Measurements from ENCODE around the gene RBPJL.
"Not testable (repeated sequence)": the region's sequence is repeated elsewhere in the genome, so short reads cannot be mapped to it uniquely, and the experiment has no call there.

Gene RBPJL

DNA sequence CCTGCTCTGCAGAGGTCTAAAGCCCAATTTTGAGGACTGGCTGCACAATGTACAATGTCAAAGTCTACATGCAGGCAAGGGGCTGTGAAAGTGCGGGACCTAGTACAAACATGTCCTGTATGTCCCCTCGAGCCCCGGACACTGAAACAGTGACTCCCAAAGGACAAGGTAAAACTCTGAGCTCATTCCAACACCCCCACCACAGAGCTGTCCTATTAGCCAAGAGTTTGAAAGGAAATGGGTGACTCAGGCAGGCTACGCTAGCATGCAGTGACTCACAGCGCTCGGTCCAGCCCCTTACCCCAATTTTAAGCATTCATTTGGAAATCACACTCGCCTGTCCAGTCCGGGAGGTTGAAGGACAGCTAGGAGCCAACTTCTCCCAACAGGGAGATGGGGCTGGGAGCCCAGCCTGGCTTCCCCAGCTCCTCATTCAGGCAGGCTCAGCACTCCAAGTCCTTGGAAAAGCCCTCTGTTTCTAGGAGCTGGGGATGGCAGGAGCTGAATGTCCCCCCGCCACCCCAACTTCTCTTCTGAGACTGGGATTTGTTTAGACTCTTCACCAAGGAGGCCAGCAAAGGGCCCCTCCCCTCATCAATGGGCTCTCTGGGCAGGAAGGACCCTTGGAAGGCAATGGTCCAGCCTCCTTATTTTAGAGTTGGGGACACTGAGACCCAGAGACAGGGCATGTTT lies 37.7 kb downstream of the RBPJL start:
- DNase-seq: no peak

DNA sequence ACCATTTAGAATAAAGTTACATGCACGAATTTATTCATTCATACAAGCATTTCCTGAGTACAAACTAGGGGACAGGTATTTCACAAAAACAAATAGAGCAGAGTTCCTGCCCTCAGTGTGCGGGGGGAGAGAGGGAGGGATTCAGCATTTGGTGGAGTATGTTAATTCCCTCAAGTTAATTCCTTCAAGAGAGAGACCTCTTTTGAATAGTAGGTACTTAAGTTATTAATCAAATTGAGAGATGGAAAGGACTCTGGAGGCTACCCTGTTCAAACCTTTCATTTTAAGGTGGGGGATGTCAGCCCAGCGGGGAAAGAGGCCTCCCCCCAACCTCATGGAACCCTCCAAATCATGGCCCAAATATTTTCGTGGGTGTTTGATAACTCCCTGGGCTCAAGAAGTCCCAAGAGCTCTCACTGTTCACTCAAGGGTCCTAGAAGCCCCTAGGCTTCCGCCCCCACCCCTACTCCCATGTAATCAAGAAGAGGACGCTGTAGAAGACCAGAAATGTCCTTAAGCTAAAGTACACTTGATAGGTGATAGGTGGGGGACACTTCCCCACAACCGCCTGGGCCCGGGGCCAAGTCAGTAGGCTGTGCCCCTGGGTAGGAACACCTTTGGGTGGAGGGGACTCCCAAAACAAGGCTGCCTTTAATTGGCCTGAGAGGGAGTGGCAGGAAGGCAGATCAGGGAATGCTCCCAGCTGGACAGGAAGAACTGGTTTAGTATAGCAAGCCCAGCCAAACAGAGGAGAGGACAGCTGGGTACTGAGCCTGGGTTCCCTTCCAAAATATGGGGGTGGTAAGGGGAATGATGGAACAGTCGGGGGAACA lies 38.7 kb downstream of the RBPJL start:
- no peak for DNase-seq

DNA sequence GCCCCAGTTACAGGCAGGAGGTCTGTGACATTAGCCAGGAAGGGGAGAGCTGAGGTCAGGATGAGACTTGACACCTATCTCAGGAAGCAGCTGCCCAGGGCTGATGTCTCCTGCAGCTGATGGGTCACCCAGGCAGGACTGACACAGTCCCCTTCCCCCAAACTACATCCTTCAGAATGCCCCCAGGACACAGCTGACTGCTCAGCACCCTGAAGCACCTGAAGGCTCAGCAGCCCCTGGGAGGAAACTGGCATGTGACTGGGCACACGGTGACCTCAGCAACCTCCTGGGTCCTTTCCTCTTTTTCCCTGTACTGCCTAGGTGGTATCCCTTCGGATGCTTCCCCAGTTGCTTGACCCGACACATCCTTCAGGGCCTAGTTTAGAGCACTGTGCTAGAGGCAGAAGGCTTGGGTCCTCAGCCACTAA lies 39.7 kb downstream of the RBPJL start:
- no peak for DNase-seq

DNA sequence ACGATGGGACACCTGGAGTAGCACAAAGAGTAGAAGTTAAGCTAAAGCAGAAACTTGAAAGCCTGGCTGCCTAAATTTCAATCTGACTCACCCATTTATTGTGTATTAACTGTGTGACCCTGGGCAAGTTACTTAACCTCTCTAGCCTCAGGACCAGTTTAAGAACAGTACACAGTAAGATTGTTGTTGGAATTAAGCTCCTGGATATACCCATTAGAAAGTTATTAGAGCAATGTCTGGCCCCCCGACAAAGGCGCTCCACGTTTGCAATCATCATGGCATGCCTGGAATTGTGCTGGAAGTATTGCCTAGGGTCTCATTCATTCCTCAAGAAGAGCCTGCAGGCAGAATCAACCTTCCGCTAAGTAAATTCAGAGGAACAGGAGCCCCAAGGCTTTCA lies 40.2 kb downstream of the RBPJL start:
- DNase-seq: no peak

DNA sequence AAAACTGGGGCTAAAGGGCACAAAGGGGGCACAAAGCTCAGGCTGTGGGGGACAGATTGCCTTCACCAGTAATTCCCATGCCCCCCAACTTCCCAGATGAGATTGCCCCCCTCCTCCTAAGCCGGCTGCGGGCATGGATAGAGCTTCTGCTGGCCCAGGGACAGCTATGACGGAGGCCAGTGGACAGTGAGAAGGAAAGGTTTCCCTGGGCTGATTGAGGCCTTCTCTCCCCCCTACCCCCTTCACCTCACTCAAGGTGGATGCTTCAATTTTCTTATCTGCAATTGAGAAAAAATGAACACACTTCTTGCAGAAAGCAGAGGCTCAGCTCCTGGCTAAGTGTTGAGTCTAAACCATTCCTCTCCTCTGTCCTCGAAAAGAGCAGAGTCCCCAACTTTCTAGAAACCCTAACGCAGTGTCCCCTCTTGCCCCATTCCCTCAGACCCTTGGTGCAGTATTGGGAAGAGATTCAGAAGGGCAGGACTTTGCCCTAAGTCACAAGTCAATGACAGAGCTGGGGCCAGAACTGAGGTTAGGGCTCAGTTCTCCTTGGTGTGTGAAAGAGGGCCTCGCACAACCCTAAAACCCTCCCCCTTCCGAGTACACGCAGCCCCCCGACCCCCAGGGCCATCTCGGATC lies 40.8 kb downstream of the RBPJL start:
- no peak for DNase-seq

DNA sequence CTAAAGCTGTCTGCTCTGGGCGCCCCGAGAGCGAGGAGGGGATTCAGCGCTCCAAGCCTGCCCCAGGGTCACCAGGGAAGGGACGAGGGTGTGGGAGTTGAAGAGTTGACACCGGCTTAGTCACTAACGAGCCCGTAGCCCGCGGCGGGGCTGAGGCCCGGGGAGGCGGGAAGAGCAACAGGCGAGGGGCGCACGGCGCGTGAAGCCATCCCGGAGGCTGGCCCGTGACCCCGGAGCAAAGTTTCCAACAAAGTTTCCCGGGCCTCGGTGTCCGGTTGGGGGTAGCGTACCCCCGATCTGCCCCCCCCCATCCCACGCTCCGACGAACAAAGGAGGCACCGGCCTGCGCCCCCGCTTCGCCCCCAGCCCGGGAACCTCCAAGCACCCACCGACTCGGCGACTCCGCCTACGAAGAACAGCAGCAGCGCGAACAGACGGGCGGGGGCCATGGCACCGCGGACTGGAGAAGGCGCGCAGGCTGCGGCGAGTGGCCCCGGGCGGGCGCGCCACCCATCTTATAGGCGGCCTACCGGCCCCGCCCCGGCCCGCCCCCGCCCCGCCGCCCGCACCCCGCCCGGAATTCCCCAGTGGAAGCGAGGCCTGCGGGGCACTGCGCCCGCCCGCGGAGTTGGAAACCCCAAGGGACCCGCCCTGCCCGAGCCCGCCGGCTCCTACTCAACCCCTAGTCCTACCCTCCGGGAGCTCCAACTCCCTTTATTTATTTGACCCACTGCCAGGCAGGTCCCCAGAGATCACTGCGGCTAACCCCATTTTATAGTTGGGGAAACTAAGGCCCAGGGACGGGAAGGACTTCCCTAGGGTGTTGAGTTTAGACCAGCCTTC lies 41.5 kb downstream of the RBPJL start, which contains the start of gene SDC4:
Gene SDC4 (minus strand): TSS at position 489 of the 843 bp plus-strand sequence. CDS start 40 bp downstream, at position 449.
- DNase-seq: no peak

DNA sequence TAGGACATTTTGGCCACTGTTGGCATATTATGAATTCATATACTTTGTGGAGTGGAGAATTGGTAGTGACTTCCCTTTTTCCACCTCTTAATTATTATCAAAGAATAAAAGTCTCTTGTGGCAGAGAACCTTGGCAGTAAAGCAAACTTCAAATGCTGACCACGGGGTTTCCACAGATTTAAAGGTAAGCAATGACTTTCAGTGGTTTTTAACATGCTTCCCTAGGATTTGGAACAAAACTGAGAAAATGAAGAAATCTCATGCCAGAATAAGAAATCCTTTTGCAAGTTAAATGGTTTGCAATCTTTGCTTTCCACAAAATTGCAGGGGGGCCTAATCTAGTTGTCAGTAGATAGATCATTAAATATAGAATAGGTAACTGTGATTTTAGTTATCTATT lies 43.6 kb downstream of the RBPJL start:
- no peak for DNase-seq

DNA sequence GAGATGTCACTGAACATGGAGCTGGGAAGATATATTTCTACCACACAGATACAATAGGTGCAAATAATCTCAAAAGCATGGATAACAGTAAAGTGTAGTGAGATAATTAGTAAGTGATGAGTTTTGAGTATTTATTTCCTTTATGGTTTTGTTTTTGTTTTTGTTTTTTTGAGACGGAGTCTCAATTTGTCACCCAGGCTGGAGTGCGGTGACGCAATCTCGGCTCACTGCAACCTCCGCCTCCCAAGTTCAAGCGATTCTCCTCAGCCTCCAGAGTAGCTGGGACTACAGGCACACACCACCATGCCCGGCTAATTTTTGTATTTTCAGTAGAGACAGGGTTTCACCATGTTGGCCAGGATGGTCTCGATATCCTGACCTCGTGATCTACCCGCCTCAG lies 44.2 kb downstream of the RBPJL start:
- DNase-seq: not testable (repeated sequence)

DNA sequence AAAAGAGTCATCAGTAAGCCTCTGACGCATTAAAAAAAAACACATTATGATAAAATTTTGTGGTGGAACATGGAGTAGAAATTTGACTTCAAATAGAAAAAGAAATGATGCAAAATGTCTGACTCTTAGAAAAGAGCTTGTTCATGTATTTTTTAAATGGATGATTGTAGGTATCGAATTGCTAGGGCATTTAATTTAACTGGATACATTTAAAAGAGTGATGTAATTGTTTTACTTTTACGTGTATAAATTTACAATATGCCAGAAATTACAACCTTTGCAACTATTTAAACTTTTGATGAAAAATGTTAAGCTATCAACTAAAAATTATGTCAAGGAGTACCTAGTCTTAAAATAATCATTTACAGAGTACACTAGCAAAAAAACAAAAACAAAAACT lies 46.1 kb downstream of the RBPJL start:
- DNase-seq: no peak

DNA sequence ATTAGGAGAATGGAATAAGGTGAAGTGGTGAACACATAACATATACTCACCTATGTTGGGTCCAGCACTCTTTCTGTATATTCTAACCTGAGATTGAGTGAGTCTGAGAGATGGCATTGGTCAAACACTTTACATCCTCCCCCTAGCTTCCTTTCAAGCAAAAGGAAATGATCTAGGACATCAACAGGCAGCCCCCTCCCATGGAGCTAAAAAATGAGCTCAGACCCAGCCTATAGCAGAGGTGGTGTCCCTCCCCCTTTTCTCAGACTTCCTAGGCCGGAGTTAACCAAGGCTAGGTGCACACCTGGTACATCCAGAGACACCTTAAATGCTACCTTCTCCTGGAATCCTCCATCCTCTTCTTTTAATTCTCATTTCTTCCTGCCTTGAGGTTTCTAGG lies 47.1 kb downstream of the RBPJL start:
- DNase-seq: no peak

DNA sequence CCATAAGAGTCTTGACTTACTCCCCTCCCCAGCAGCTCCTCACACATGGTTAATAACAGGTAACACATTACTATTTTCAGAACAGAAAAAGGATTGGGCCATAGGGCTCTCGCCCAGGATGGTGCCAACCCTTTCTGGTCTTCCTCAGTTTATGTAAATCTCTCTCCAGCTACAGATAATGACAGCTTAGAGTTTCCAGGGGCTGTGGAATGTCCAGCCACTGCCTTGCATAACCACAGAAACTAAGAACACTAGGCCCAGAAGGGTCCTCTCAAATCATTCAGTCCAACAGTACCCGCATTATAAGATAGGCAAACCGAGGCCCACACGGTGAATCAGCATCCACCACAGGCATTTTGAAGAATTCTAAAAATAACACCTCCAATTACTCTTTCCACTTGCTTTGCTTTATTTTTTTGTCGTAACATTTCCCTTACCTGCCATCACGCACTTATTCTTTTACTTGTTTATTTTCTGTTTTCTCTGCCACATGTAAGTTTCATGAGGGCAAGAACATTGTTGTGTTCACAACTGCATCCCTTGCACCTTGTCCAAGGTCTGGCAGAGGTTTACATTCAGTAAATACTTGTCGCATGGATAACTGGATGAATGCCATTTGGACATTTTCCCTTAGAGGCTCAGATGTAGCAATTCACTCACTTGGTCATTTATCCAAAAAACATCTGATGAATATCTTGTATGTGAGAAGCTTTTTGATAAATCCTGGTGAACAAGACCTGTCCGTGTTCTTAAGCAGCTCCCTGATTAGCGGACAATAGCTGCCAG lies 48.0 kb downstream of the RBPJL start:
- no peak for DNase-seq

DNA sequence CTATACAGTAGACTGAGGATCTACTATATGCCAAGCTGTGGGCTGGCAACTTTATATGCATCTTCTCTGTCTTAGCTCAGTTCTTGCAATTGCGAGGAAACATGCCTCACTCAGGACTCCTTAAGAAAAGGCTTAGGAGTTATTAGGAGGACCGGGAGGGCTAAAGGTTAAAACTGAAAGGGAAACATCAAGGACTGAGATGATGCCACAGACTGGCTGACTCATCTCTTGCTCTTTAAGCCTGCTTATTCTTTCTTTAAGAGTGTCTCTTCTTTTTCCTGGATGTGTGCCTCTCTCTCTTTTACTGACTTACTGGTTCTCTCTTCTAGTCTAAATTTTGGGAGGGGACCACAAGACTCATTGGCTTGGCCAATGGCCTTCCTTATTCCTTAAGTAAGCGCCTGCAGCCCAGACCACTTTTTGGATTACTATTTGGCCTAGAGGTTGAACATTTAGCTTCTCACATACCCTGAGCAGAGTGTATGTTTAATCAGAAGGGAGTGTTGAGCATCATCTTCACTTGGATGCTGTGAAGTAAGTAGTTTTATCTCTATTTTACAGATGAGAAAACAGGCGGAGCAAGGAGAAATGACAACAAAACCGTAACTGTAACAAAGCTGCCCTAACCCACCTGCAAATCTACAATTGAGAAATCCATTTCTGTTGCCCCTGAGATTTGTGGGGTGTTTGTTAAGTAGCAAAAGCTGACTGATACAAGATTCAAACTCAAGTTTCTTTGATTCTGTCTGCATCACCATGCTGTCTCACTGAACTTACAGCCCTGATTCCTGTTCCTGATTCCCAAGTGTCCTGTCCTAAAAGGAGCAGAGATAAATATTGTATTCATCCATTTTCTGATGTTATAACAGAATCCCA lies 48.8 kb downstream of the RBPJL start:
- no peak for DNase-seq

DNA sequence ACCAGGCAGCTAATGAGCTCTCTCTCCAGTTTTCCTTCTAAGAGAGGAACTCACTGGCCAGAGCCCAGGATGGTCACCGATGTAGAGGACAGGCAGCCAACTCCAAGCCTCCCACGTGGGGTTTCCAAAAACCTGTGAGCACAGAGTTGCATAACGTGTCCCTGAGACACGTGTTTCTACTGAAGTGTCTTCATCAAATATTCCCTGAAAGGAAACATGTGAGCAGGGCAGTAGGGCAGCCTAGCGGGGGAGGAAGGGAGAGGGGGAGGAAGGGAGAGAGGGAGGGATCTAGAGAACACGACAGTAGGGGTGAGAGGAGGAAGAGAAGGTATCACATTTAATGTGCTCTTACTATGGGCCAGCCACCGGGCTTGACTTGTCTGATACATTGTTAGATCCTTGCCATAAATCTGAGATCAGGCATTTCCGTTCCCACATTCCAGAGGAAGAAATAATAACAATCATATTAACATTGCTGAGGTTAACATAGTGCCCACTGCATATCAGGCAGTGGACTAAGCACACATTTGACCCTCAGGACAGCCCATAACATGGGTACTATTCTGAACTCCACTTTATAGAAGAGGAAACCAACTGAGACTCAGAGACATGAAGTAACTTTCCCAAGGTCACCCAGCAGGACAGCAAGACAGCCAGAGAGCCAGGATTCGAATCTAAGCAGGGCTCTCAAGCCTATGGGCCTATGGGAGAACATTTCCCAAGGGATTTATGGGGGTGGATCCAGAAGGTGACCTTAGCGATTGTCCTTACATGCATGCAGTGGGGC lies 51.8 kb downstream of the RBPJL start:
- no peak for DNase-seq

DNA sequence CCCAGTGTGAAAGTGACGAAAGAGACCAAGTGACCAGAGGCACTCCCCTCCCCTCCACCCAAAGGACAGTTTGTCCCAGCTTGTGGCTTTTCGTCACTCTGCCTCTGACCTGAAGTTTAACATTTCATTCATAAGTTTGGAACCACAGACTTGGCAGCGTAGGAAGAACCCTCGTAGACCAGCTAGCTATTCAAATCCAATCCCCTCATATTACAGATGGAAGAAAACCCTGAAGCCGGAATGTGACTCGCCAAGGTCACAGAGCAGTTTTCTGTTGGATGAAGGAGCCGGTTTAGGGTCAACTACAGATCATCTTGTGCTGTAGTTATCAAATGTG lies 52.4 kb downstream of the RBPJL start:
- DNase-seq: no peak

DNA sequence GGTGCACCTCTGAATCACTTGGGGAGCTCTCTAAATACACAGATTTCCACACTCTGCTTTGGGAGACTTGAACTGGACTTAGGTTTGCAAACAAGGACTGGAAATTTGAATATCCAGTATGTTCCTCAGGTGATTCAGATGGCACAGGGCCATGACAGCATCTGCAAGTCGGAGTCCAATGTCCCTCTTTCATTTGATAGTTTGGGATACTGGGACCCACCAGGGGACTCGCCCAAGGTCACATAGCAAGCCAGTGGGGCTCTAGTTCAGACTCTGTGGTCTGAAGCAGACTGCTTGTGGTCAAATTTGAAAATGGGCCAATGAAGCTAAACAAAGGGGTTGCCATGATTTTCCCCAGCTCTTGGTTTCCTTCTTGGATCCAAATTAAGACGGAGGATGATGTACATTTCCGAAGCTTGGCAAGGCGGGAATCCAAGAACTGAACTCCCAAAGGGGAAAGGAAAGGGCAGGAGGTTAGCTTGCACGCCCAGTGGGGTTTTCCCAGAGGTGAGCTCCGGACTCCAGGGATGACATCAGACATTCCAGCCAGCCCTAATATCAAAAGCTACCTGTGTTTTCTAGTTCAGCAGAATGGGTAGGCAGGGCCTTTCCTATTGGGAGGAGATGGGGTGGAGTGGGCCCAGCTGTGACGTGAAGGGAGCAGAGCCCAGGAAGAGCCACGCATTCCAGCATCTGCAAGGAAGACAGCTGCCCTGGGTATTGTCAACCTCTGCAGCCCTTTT lies 52.9 kb downstream of the RBPJL start:
- no peak for DNase-seq

DNA sequence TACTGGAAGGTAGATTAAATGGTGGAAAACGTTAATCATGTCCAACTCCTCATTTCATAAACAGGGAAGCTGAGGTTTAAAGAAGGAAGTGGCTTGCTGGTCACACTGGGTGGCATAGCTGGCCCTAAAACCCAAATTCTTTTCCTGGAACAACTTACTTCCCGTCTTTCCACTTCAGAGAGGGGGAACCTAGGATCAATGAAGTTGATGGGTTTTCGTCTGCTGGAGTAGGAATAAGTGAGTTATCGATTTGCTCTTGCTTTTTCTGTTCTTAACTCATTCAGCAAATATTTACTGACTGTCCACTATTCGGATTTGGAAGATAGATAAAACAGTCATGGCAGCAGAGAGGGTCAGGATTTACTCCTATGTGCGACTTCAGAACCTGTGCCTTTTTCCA lies 55.2 kb downstream of the RBPJL start:
- no peak for DNase-seq

DNA sequence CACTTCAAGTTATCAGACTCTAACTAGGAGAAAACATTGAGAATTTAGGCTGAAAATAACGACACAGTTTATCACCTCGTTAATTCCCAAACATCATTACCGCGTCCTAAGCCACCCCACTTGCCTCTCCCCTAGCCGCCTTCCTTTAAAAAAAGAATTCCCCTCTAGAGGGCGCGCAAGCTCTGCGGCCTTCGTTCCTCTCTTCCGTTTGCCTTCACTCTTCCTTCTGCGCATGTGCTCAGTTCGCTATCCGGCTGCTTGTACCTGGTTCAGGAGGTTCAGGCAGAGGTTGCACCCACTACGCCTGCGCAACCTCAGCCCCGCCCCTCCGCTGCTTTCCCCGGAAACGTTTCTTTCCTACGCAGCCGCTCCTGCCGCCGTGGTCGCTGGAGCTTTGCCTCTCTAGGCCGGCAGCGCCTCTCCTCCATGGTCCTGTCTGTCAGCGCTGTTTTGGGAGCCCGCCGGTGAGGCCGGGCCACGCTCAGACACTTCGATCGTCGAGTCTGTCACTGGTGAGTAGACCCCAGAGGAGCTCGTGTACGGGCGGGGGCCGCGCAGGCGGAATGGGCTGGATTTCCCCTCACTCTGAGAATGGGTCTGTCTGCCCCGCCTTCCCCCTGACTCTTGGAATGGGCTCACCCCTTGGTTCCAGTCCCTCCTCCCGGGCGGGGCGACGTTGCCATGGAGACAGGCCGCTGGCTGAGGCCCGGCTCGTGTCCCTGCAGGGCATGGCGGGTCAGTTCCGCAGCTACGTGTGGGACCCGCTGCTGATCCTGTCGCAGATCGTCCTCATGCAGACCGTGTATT lies 56.4 kb downstream of the RBPJL start, which contains the start of gene SYS1:
Gene SYS1 (plus strand): TSS at position 353 of the 807 bp plus-strand sequence. CDS start 376 bp downstream, at position 729.
- DNase-seq: peak; percentile 99

All from NCI-H1092 (cell line).